ENCODE measurements around the gene RFX4. TPM values are rescaled to one million over a fixed set of nuclear protein-coding genes. Genes with fewer than 3 reads are reported as not detected.
"Not testable (repeated sequence)": the region's sequence is repeated elsewhere in the genome, so short reads cannot be mapped to it uniquely, and the experiment has no call there.

RFX4 gene
- polyA plus RNA-seq, 6 donors from 2014 or later, result not detected

DNA sequence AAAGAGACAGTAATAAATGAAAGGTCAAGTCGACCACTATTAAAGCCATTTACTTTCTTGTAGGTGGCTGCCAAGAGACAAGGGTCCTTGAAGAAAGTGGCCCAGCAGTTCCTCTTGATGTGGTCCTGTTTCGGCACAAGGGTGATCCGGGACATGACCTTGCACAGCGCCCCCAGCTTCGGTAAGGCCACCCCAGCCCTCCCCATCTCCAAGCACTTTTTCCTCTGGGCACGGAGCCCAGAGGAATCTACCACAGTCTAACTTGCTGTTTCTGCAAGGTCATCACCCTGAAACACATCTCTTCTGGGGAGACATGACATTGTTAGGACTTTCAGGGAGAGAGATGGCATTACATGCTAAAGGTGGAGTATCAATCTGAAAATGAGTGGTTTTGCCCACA lies 137.9 kb downstream of the RFX4 start:
- Mint-ChIP-seq H3K9me3 (peaks cover 0 to 4% (median 0%) of the 10 kb centered on the region in 7 donors), H3K36me3 (no peaks in the 10 kb centered on the region), H3K4me1 (no peaks in the 10 kb centered on the region), H3K27me3 (peaks cover 38 to 77% (median 69%) of the 10 kb centered on the region in 3 donors), H3K27ac (no peak overlapping the region), H3K4me3 (no peak overlapping the region)
- DNase-seq (no peak), ATAC-seq (ENCODE audit: low read depth in 2 of 2) (no peak)

DNA sequence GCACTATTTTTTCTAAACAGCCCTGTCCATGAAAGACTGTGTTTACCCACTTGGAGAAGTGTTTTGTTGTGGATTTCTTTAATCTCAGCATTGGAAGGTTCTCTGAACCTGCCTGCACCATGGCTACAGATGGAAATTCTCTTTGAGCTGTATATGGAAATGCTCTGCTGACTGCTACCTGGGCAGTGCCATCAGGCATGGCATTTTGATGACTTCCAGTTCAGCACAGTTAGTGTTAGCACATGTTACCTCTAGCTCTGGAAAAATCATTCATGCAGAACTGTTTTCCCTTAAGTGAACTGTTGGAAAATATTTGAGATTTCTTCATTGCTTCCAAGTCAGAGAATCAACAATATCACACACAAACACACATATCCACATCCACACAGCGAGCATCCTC lies 139.1 kb downstream of the RFX4 start:
- H3K36me3 Mint-ChIP-seq, result no peaks in the 10 kb centered on the region
- peaks cover 32 to 66% (median 60%) of the 10 kb centered on the region in 3 donors for H3K27me3 Mint-ChIP-seq
- peaks cover 0 to 4% (median 0%) of the 10 kb centered on the region in 7 donors for H3K9me3 Mint-ChIP-seq
- DNase-seq (no peak), ATAC-seq (ENCODE audit: low read depth in 2 of 2) (no peak)
- H3K27ac Mint-ChIP-seq, result no peak overlapping the region
- no peak overlapping the region for H3K4me3 Mint-ChIP-seq
- no peaks in the 10 kb centered on the region for H3K4me1 Mint-ChIP-seq

DNA sequence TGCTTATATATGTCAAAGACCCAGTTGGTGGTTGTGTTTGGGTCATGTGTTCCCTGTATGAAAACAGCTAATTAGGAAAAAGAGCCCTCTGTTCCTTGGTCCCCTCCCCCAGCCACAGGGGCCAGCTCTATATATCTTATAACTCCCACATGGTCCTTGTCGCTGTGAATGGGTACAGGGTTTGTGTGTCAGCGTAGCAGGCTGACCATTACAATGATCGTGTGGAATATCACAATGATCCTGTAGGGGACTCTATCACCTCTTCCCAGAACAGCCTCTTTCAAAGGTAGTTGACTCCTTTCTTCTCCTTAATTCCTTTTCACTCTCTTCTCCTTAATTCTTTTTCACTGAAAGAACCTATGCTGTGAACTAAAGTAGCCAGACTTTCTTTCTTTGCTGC lies 140.0 kb downstream of the RFX4 start:
- Mint-ChIP-seq H3K27me3 (peaks cover 30 to 66% (median 57%) of the 10 kb centered on the region in 3 donors), H3K36me3 (no peaks in the 10 kb centered on the region), H3K4me1 (no peaks in the 10 kb centered on the region), H3K4me3 (no peak overlapping the region), H3K9me3 (peaks cover 0 to 6% (median 0%) of the 10 kb centered on the region in 7 donors), H3K27ac (no peak overlapping the region)
- ATAC-seq (ENCODE audit: low read depth in 2 of 2) (no peak), DNase-seq (no peak)

DNA sequence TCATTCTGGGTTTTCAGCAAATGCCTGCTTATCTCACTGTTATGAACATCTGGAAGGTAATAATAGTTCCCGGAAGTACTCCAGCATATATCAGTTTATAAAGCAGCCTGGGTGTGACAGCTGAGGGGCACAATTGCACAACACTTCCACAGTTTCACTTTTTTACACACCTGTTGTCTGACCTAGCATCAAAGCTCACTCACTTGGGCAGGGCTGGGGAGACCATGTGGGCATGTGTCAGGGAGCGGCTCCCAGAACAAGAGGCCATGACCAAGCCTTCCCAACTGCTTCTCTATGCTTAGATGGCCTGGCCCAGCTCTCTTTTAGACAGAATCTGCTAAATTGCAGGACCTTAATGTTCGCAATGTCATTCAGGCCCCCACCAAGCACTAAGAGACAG lies 140.6 kb downstream of the RFX4 start:
- H3K36me3 Mint-ChIP-seq, result no peaks in the 10 kb centered on the region
- peaks cover 0 to 6% (median 0%) of the 10 kb centered on the region in 7 donors for H3K9me3 Mint-ChIP-seq
- no peak overlapping the region for H3K4me3 Mint-ChIP-seq
- H3K27ac Mint-ChIP-seq, result no peak overlapping the region
- peaks cover 34 to 68% (median 58%) of the 10 kb centered on the region in 3 donors for H3K27me3 Mint-ChIP-seq
- DNase-seq (no peak), ATAC-seq (ENCODE audit: low read depth in 2 of 2) (no peak)
- H3K4me1 Mint-ChIP-seq, result no peaks in the 10 kb centered on the region

DNA sequence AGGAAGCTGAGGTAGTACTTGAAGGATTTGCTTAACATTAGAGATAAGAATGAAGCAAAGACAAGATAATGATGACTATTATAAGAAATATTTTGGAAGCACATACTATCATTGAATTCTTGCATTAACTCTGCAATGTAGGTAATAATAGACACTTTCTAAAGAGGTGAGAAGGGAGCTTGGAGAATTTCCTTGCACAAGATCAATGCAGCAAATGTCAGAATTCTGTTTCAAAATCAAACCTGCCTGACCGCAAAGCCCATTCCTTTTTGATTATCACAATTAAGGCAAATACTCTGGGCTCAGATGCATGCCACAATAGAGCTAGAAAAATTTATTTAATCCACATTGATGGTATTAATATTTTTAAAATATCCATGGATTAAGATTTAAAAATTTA lies 141.3 kb downstream of the RFX4 start:
- no peak for DNase-seq
- Mint-ChIP-seq H3K27me3 (peaks cover 32 to 67% (median 58%) of the 10 kb centered on the region in 3 donors), H3K27ac (no peak overlapping the region), H3K4me3 (no peak overlapping the region), H3K36me3 (no peaks in the 10 kb centered on the region), H3K9me3 (peaks cover 0 to 5% (median 0%) of the 10 kb centered on the region in 7 donors), H3K4me1 (no peaks in the 10 kb centered on the region)
- no peak for ATAC-seq (ENCODE audit: low read depth in 2 of 2)

DNA sequence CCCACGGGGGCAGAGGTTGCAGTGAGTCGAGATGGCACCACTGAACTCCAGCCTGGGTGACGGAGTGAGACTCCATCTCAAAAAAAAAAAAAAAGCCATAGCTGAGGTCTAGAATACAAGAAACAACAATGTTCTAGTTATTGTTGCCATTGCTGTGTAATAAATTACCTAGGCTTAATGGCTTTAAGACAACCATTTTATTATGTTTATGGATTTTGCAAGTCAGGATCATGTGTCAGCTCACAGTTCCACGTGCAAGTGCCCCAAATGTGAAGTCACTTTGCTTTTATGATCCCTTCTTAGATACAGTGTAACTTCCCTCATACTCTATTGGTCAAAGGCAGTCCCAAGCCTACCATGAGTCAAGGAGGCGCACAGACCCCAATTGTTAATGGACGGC lies 142.1 kb downstream of the RFX4 start:
- no peaks in the 10 kb centered on the region for H3K4me1 Mint-ChIP-seq
- peaks cover 32 to 64% (median 59%) of the 10 kb centered on the region in 3 donors for H3K27me3 Mint-ChIP-seq
- ATAC-seq (ENCODE audit: low read depth in 2 of 2) (no peak), DNase-seq (no peak)
- H3K4me3 Mint-ChIP-seq, result no peak overlapping the region
- H3K36me3 Mint-ChIP-seq, result no peaks in the 10 kb centered on the region
- H3K9me3 Mint-ChIP-seq, result peaks cover 0 to 5% (median 0%) of the 10 kb centered on the region in 7 donors
- no peak overlapping the region for H3K27ac Mint-ChIP-seq

DNA sequence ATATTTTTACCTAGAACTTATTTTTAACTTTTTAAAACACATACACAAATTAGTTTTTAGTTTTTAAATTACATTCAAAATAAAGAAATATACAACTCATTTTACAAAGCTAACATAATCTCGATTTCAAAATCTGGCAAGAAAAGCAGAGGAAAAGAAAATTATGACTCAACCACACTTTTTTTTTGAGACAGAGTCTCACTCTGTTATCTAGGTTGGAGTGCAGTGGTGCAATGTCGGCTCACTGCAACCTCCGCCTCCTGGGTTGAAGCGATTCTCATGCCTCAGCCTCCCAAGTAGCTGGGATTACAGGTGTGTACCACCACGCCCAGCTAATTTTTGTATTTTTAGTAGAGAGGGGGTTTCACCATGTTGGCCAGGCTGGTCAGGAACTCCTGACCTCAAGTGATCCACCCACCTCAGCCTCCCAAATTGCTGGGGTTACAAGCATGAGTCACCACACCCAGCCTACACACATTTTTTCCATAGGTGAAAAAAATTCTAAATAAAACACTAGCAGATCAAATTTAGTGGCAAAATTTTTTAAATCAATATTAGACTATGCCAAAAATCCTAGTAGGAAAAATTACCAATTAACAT lies 143.9 kb downstream of the RFX4 start:
- H3K36me3 Mint-ChIP-seq; H3K4me1 Mint-ChIP-seq; H3K4me3 Mint-ChIP-seq; ATAC-seq (ENCODE audit: low read depth in 2 of 2); DNase-seq; H3K9me3 Mint-ChIP-seq; H3K27ac Mint-ChIP-seq: not testable (repeated sequence)
- H3K27me3 Mint-ChIP-seq, result peaks cover 34 to 65% (median 64%) of the 10 kb centered on the region in 3 donors

DNA sequence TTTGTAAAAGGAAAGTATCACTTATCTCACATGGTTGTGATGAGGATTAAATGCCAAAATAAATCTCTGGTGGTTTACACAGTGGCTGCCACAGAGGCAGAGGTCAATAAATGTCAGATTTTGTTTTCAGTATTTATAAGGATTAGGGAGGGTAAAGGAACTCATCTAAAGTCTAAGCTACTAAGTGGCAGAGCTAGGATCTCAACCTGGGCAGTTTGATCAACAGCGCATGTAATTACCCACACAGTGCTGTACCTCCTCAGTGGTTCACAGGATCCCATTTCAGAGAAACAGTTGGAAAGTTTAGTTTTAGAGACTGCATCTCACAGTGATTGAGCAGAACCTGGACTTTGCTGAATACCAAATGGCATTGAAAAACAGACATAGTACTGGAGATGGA lies 146.8 kb downstream of the RFX4 start:
- no peak overlapping the region for H3K4me3 Mint-ChIP-seq
- H3K4me1 Mint-ChIP-seq, result no peaks in the 10 kb centered on the region
- no peak for DNase-seq
- H3K36me3 Mint-ChIP-seq, result no peaks in the 10 kb centered on the region
- no peak overlapping the region for H3K27ac Mint-ChIP-seq
- peaks cover 0 to 5% (median 1%) of the 10 kb centered on the region in 7 donors for H3K9me3 Mint-ChIP-seq
- H3K27me3 Mint-ChIP-seq, result peaks cover 23 to 62% (median 49%) of the 10 kb centered on the region in 3 donors
- ATAC-seq (ENCODE audit: low read depth in 2 of 2), result no peak

DNA sequence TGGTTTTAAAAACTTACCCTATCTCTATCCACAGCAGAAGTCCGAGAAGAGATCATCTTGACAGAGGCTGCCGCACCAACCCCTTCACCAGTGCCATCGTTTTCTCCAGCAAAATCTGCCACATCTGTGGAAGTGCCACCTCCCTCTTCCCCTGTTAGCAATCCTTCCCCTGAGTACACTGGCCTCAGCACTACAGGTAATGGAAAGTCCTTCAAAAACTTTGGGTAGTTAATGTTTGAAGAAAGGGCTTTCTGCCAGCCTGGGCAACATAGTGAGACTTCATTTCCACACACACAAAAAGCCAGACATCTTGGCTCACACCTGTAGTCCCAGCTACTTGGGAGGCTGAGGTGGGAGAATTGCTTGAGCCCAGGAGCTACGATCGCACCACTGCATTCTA lies 150.1 kb downstream of the RFX4 start:
- Mint-ChIP-seq H3K9me3 (peaks cover 0 to 4% (median 0%) of the 10 kb centered on the region in 7 donors), H3K36me3 (no peaks in the 10 kb centered on the region), H3K27ac (no peak overlapping the region), H3K27me3 (peaks cover 36 to 82% (median 64%) of the 10 kb centered on the region in 3 donors), H3K4me3 (no peak overlapping the region), H3K4me1 (no peaks in the 10 kb centered on the region)
- DNase-seq (no peak), ATAC-seq (ENCODE audit: low read depth in 2 of 2) (no peak)

DNA sequence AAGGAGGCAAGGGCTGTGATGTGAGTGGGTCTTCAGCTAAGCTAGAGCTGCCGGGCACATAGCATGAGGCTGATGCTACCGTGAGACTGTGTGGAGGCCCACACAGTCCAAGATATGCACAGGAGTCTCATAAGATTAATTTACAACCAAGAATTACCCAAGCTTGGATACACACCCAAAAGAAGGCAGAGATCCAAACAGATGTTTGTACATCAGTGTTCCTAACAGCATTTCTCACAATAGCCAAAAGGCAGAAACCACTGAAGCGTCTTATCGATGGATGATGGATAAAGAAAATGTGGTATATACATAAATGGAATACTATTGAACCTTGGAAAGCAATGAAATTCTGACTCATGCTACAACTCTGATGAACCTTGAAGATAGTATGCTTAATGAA lies 150.9 kb downstream of the RFX4 start:
- H3K27ac Mint-ChIP-seq, result peak overlapping the region in 1 of 6 donors; percentile 2
- ATAC-seq (ENCODE audit: low read depth in 2 of 2), result no peak
- H3K27me3 Mint-ChIP-seq, result peaks cover 32 to 74% (median 61%) of the 10 kb centered on the region in 3 donors
- DNase-seq, result no peak
- H3K9me3 Mint-ChIP-seq, result peaks cover 0 to 4% (median 0%) of the 10 kb centered on the region in 7 donors
- no peaks in the 10 kb centered on the region for H3K36me3 Mint-ChIP-seq
- no peaks in the 10 kb centered on the region for H3K4me1 Mint-ChIP-seq
- H3K4me3 Mint-ChIP-seq, result no peak overlapping the region

DNA sequence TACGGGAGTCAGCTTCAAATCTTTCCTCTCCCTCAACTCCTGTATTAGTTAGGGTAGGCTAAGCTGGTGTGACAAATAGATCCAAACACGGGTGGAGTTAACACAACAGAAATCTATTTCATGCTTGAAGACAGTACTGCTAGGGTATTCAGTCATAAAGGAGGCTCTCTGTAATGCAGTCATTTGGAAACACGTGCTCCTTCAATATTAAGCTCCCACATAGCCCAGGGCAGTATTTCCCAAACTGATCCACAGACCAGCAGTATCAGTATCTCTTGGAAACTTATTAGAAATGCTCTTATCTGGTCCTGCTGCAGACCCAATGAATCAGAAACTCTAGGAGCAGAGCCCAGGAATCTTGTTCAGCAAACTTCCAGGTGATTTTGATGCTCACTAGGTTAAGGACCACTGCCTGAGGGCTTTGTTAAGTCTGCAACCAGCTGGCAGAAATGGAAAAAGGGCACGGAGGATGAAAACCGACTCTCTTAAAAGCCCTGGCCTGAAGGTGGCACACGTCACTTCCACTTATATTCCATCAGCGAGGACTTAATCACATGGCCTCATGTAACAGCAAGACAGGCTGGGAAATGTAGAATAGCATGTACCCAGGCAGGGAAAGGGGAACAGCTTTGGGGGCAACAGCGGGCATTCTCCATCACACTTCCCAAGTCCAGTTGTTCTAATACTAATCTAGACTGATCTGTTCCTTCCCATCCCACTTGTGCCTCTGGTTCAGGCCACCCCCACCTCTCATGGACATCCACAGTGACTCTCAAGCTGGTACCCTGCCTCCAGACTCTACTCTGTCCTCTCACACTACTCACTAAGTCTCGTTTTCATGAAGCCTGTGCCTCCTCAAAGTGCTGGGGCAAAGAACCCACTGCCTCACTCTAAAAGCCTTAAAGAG lies 153.5 kb downstream of the RFX4 start:
- peak overlapping the region in 1 of 6 donors; percentile 25 for H3K27ac Mint-ChIP-seq
- peaks cover 0 to 4% (median 0%) of the 10 kb centered on the region in 7 donors for H3K9me3 Mint-ChIP-seq
- peaks cover 31 to 65% (median 54%) of the 10 kb centered on the region in 3 donors for H3K27me3 Mint-ChIP-seq
- H3K4me1 Mint-ChIP-seq, result no peaks in the 10 kb centered on the region
- no peak for DNase-seq
- no peak overlapping the region for H3K4me3 Mint-ChIP-seq
- ATAC-seq (ENCODE audit: low read depth in 2 of 2), result peak in 1 of 2 donors; percentile 27
- no peaks in the 10 kb centered on the region for H3K36me3 Mint-ChIP-seq

DNA sequence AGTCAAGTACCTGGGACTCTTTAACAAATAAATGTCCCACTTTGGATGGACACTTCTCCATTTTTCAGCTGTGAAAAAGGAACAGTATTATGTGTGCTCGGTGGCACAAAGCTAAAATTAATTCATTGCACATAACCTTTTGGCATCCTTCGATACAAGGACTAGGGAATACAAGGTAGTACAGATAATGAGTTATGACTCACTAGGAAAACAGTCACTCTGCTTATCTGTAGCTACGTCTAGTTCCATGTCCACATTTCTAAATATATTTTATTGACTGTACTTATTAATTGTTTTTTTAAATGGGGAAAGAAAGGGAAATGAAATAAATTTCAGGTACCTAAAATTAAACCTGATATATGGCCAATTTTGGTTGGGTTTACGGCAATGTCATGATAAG lies 156.5 kb downstream of the RFX4 start:
- H3K9me3 Mint-ChIP-seq, result peaks cover 0 to 1% (median 0%) of the 10 kb centered on the region in 7 donors
- H3K27me3 Mint-ChIP-seq, result peaks cover 41 to 71% (median 60%) of the 10 kb centered on the region in 3 donors
- ATAC-seq (ENCODE audit: low read depth in 2 of 2), result no peak
- DNase-seq, result no peak
- no peaks in the 10 kb centered on the region for H3K4me1 Mint-ChIP-seq
- H3K36me3 Mint-ChIP-seq, result no peaks in the 10 kb centered on the region
- no peak overlapping the region for H3K27ac Mint-ChIP-seq
- no peak overlapping the region for H3K4me3 Mint-ChIP-seq

DNA sequence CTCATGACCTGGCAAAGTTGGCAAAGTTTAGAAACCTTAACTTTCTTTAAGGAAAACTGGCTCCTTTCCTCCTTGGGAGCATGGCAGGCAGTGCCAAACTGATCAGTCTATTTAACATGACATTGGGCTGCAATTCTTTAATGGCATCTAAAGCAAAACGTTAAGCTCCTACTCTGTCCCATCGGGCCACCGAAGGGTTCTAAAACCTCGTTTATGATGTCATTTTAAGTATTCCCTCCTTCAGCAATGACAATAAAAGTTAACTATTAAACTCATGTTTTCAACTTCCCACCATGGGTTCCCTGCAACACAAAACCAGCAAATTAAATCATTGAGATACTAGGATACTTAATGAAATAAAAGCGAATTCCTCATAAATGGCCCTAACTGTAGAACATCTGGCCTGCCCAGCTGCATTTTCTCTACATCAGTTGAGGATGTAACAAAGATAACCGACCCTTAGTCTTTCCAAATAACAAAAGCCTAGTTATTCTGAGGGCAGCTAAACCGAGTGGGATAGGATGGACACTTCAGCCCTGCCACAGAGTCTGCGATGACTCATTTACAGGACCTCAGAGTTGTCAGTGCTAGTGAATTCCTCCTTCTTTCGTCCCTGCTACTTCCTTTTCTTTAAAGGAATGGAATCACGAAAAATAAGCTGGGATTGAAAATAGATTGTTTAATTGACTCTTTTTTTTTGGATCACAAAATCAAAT lies 157.2 kb downstream of the RFX4 start:
- no peak overlapping the region for H3K27ac Mint-ChIP-seq
- no peaks in the 10 kb centered on the region for H3K36me3 Mint-ChIP-seq
- peaks cover 0 to 1% (median 0%) of the 10 kb centered on the region in 7 donors for H3K9me3 Mint-ChIP-seq

More for the DNA sequence above, 157.2 kb downstream of the RFX4 start:
- DNase-seq, result no peak
- no peaks in the 10 kb centered on the region for H3K4me1 Mint-ChIP-seq
- H3K27me3 Mint-ChIP-seq, result peaks cover 48 to 71% (median 67%) of the 10 kb centered on the region in 3 donors
- no peak overlapping the region for H3K4me3 Mint-ChIP-seq
- ATAC-seq (ENCODE audit: low read depth in 2 of 2), result no peak
